ELF-1 (cell line): Measurements from ENCODE around the gene ANKRD6.

ENCODE experiments used
- DNase-seq: peaks from one replicate; pipeline ENCODE4 v3.0.0-alpha.2; 2016; ENCODE audit warnings: low read depth, low spot score

Gene ANKRD6

GRCh38 chr6:89413006-89413400, 19.9 kb upstream of the ANKRD6 start:
- DNase-seq: no peak

- no peak for DNase-seq
These were observed 18.7 kb upstream of the ANKRD6 start for GRCh38 chr6:89414215-89414614.

GRCh38 chr6:89415185-89415584, 17.8 kb upstream of the ANKRD6 start:
- DNase-seq: no peak

- DNase-seq: no peak
These were observed 16.2 kb upstream of the ANKRD6 start for GRCh38 chr6:89416796-89417195.

- DNase-seq: peak; percentile 90
These were observed 2.6 kb upstream of the ANKRD6 start for GRCh38 chr6:89430201-89430962.

- peak; percentile 32 for DNase-seq
These were observed 549 bp downstream of the ANKRD6 start for GRCh38 chr6:89433252-89434149.

- no peak for DNase-seq
These were observed 1.2 kb downstream of the ANKRD6 start for GRCh38 chr6:89434150-89434499.

GRCh38 chr6:89434954-89435353, 2.0 kb downstream of the ANKRD6 start:
- DNase-seq: no peak

- DNase-seq: no peak
These were observed 3.3 kb downstream of the ANKRD6 start for GRCh38 chr6:89436226-89436625.

- no peak for DNase-seq
These were observed 5.3 kb downstream of the ANKRD6 start for GRCh38 chr6:89438248-89438647.

GRCh38 chr6:89439014-89439413, 6.1 kb downstream of the ANKRD6 start:
- no peak for DNase-seq

GRCh38 chr6:89440200-89440599, 7.2 kb downstream of the ANKRD6 start:
- DNase-seq: no peak

GRCh38 chr6:89443658-89444057, 10.7 kb downstream of the ANKRD6 start:
- DNase-seq: no peak

- DNase-seq: no peak
These were observed 16.2 kb downstream of the ANKRD6 start for GRCh38 chr6:89449193-89449592.

GRCh38 chr6:89452281-89452680, 19.3 kb downstream of the ANKRD6 start:
- DNase-seq: no peak

GRCh38 chr6:89454300-89454699, 21.3 kb downstream of the ANKRD6 start:
- no peak for DNase-seq

- no peak for DNase-seq
These were observed 25.8 kb downstream of the ANKRD6 start for GRCh38 chr6:89458704-89459103.

GRCh38 chr6:89459501-89459900, 26.5 kb downstream of the ANKRD6 start:
- DNase-seq: no peak

GRCh38 chr6:89460713-89461112, 27.8 kb downstream of the ANKRD6 start:
- DNase-seq: no peak

GRCh38 chr6:89462503-89462902, 29.6 kb downstream of the ANKRD6 start:
- no peak for DNase-seq

- no peak for DNase-seq
These were observed 31.3 kb downstream of the ANKRD6 start for GRCh38 chr6:89464295-89464694.

GRCh38 chr6:89467437-89467836, 34.5 kb downstream of the ANKRD6 start:
- no peak for DNase-seq

- no peak for DNase-seq
These were observed 36.0 kb downstream of the ANKRD6 start for GRCh38 chr6:89468998-89469397.
